K562 (cell line): ENCODE results near the gene SMURF1. TPM values are rescaled to one million over a fixed set of nuclear protein-coding genes. Genes with fewer than 3 reads are reported as not detected.

Source experiments
- BCOR ChIP-seq: fragments of 450-650 bp; IDR thresholded peaks from 2 replicates; pipeline ENCODE4 v1.6.1; 2016
- CREB3 ChIP-seq: fragments of 450-650 bp; conservative IDR thresholded peaks from 2 replicates; pipeline ENCODE4 v1.6.1; 2016; ENCODE audit warnings: missing genetic modification characterization, low read depth, mild to moderate bottlenecking, missing compliant biosample characterization, moderate library complexity
- FOXA3 ChIP-seq, 2 experiments: fragments of 450-650 bp in 1 of 2; sonication (generic) in 1 of 2; formaldehyde crosslinking; IDR thresholded peaks in 1 of 2; conservative IDR thresholded peaks in 1 of 2; 2 replicates each; pipeline versions ENCODE4 v1.4.0 to v1.8.0; 2020 to 2022; ENCODE audit warnings: mild to moderate bottlenecking in 2 of 2, missing genetic modification reagents in 1 of 2
- GTF2F1 ChIP-seq: IDR thresholded peaks from 2 replicates; pipeline ENCODE4 v1.6.1; 2011; ENCODE audit warnings: low read depth, low read length, improper control_type of control experiment
- MAFF ChIP-seq: IDR thresholded peaks from 2 replicates; pipeline ENCODE4 v1.6.1; 2012; ENCODE audit warnings: low read length, improper control_type of control experiment
- MGA ChIP-seq: fragments of 450-650 bp; IDR thresholded peaks from 2 replicates; pipeline ENCODE4 v1.6.1; 2016; ENCODE audit warnings: mild to moderate bottlenecking, moderate library complexity
- POU5F1 ChIP-seq: fragments of 150-350 bp; IDR thresholded peaks from 2 replicates; pipeline ENCODE4 v1.6.1; 2014; ENCODE audit warnings: borderline replicate concordance, low read length, low read depth, mild to moderate bottlenecking; ENCODE audit not compliant: partially characterized antibody
- SLC30A9 ChIP-seq: fragments of 250-450 bp; sonication (Bioruptor Pico); IDR thresholded peaks from 2 replicates; pipeline ENCODE4 v1.8.0; 2022; ENCODE audit warnings: mild to moderate bottlenecking, moderate library complexity
- THRA ChIP-seq: fragments of 450-650 bp; IDR thresholded peaks from 2 replicates; pipeline ENCODE4 v1.6.1; 2017; ENCODE audit warnings: mild to moderate bottlenecking, moderate library complexity
- ZBTB34 ChIP-seq: fragments of 250-450 bp; sonication (Bioruptor Pico); IDR thresholded peaks from 2 replicates; pipeline ENCODE4 v1.8.0; 2021; ENCODE audit warnings: mild to moderate bottlenecking, moderate library complexity
- ZNF778 ChIP-seq: fragments of 450-650 bp; formaldehyde crosslinking; IDR thresholded peaks from 2 replicates; pipeline ENCODE4 v1.4.0; 2020; ENCODE audit warnings: mild to moderate bottlenecking, moderate library complexity
- polyA plus RNA-seq, 8 experiments: library from polyadenylated mRNA; depleted of rRNA in 4 of 8; stranded (reverse) in 5 of 8; unstranded in 3 of 8; fragments of >200 nt; fragmentation: Nextera tagmentation in 2 of 8; fragmentation: Illumina TruSeq in 1 of 8; extraction: Ambion mirVana in 2 of 8; extraction: Trizol in 1 of 8; gene quantifications; 2 replicates each; pipeline versions ENCODE4 v1.2.1 to v1.2.3, GENCODE V29; 2011 to 2014; ENCODE audit warnings: inconsistent platforms in 1 of 8, missing spikeins in 1 of 8
- total RNA-seq, 7 experiments: library from RNA; depleted of rRNA in 6 of 7; stranded (reverse); fragments of >200 nt in 6 of 7; fragmentation: Illumina TruSeq in 2 of 7; extraction: Trizol in 2 of 7; gene quantifications; 2 replicates each; pipeline versions ENCODE4 v1.2.1 to v1.2.3, GENCODE V29; 2011 to 2021; ENCODE audit warnings: low replicate concordance in 1 of 7

SMURF1 gene
- total and polyA plus RNA-seq, 9 of the 15 experiments (the other 6 are each of a cell fraction or from before 2014, with no cell fraction given): 1.0 to 20.1 (median 12.6) TPM

- TF ChIP-seq CREB3 (tag) (no peak), ZNF778 (CRISPR knock-in tag) (no peak), THRA (0 out of 2 replicates have a peak, but pooled peaks have one; percentile 40), BCOR (peak; percentile 43), GTF2F1 (no peak), MGA (0 out of 2 replicates have a peak, but pooled peaks have one; percentile 16), POU5F1 (no peak), FOXA3 (CRISPR knock-in tag; conservative IDR thresholded peaks at IDR 0.05 in 1 of 2, IDR thresholded peaks at IDR 0.05 in 1 of 2) (0 out of 4 replicates have a peak, but pooled peaks of 1 of the 2 experiments have one; percentile 43), SLC30A9 (CRISPR knock-in tag) (no peak), ZBTB34 (CRISPR knock-in tag) (no peak), MAFF (no peak)
Observed at GRCh38 chr7:99092064-99092720, 51.7 kb downstream of the SMURF1 start (continued).
